GM18519 (cell line): ENCODE results near the gene CYP3A7.
"Not testable (repeated sequence)": the region's sequence is repeated elsewhere in the genome, so short reads cannot be mapped to it uniquely, and the experiment has no call there.

ENCODE experiments used
- ATAC-seq: cut with Tn5 transposase; IDR thresholded peaks from one replicate; pipeline ENCODE4 v1.9.1; 2021; ENCODE audit warnings: mild to moderate bottlenecking, moderate library complexity; ENCODE audit not compliant: unreplicated experiment, low FRiP score

Gene CYP3A7

GRCh38 chr7:99709838-99710578 is 25.0 kb downstream of the CYP3A7 start:
- ATAC-seq = no peak

GRCh38 chr7:99709260-99709659 is 25.7 kb downstream of the CYP3A7 start:
- no peak for ATAC-seq

DNA sequence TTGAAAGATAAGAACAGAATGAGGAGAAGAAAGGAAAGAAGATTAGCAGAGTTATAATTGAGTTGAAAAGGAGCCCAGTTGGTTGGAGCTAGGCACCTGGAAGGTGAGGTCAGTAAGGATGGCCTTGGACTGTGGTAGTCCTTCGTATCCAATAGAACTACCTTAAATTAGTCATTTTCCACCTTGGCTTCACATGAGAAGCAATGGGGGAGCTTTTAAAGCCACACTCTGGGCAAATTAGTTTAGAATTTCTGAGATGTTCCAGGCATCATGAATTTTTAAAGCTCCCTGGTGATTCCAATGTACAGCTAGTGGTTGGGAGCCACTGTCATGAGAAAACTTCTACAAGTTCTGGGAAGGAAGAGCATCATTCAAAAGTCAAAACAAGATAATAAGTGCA is 27.9 kb downstream of the CYP3A7 start:
- ATAC-seq = no peak

DNA sequence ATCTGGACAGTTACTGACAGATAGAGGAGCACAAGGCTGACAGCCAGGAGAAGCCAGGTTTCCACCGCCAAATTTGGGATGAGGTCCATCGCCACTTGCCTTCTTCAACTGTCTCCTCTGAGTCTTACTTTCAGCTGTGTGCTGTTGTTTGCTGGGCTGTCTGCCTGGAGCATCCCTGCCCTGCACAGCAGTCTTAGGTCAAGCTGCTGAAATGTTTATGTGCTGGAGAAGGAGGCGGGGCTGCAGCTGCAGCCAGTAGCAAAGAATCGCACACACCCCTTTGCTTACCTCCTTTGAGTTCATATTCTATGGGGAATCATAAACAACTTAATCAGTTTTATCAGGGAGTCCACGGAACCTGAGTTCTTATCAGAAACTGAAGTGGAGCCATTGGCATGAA is 35.0 kb downstream of the CYP3A7 start:
- no peak for ATAC-seq

- not testable (repeated sequence) for ATAC-seq
Observed at GRCh38 chr7:99698867-99699730, 35.9 kb downstream of the CYP3A7 start.

DNA sequence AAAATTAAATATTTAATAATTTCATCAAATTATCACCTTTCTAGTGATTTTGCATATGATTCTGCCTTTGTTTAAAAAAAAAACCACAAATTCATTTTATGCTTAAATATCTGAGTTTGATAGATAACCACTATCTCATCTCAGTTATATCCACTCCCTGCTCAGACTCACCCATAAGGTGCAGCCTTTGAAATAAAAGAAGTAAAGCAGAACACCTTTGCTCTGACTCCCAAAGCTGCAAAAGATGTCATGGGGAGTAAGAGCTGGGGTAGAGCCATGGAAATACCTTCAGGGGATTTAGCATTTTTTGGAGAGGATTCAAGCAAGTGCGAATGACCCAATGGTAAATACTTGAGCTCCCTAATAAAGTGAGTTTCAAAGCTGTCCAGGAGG is 40.1 kb downstream of the CYP3A7 start:
- no peak for ATAC-seq

DNA sequence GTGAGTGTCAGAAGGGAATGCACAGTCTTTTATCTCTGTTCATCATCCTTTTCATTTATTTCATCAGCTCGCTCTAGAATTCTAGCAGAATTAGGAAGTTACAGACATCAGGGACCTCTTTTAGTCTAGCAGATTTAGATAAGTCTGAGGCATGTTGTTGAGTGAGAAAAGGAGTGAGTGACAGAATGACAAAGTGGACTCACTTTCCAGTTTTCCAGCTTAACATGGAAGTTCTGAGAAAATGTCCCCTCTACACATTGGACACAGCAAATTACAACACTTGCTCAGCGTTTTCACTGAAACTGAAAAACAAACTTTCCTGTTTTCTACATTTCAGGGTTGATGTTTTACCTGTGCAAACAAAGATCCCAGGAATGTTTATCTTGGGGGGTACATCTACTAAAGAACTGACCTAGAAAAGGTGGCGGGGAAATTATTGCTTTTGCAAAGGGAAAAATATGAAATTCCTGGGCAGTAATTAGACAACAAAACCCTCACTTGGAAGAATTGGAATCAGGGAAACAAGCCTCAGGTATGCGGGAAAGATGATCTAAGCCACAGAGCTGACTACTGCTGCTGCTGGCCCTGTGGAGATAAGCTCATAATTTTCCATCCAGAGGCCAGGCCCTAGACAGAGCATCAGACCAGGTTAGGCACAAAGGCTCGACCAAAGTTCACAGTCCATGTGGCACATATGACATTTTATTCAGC is 40.6 kb downstream of the CYP3A7 start:
- no peak for ATAC-seq

DNA sequence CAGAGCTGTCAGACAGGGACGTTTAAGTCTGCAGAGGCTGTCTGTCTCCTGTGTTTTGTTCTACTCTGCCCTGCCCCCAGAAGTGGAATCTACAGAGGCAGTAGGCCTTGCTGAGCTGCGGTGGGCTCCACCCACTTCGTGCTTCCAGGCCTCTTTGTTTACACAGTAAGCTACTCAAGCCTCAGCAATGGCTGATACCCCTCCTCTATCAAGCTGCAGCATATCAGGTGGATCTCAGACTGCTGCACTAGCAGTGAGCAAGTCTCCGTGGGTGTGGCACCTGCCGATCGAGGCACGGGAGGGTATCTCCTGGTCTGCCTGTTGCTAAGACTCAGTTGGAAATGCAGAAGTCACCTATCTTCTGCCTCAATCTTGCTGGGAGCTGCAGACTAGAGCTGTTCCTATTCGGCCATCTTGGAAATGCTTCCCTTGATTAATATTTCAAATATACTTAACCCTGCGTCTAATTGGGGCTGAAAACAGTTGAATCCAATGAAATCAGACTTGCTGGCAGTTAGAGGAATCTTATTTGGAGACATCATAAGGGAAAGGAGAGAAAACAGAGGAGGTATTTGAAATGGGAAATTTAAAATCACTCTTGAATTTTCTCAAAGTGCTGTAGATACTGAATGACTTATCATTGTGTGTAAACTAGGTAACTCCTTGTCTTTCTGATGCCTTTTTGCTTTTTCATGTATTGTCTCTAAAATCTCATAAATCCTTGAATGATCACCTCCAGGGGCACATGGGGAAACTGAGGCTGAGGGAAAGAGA is 41.4 kb downstream of the CYP3A7 start:
- ATAC-seq = no peak

DNA sequence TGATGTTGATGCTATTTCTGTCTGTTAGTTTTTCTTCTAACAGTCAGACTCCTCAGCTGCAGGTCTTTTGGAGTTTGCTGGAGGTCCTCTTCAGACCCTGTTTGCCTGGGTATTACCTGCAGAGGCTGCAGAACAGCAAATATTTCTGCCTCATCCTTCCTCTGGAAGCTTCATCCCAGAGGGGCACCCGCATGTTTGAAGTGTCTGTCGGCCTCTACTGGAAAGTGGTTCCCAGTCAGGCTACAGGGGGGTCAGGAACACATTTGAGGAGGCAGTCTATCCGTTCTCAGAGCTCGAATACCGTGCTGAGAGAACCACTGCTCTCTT is 41.9 kb downstream of the CYP3A7 start:
- ATAC-seq = no peak

- not testable (repeated sequence) for ATAC-seq
Observed at GRCh38 chr7:99692563-99692962, 42.4 kb downstream of the CYP3A7 start.

- not testable (repeated sequence) for ATAC-seq
Observed at GRCh38 chr7:99691658-99692057, 43.3 kb downstream of the CYP3A7 start.

GRCh38 chr7:99690918-99691317 is 44.1 kb downstream of the CYP3A7 start:
- not testable (repeated sequence) for ATAC-seq

DNA sequence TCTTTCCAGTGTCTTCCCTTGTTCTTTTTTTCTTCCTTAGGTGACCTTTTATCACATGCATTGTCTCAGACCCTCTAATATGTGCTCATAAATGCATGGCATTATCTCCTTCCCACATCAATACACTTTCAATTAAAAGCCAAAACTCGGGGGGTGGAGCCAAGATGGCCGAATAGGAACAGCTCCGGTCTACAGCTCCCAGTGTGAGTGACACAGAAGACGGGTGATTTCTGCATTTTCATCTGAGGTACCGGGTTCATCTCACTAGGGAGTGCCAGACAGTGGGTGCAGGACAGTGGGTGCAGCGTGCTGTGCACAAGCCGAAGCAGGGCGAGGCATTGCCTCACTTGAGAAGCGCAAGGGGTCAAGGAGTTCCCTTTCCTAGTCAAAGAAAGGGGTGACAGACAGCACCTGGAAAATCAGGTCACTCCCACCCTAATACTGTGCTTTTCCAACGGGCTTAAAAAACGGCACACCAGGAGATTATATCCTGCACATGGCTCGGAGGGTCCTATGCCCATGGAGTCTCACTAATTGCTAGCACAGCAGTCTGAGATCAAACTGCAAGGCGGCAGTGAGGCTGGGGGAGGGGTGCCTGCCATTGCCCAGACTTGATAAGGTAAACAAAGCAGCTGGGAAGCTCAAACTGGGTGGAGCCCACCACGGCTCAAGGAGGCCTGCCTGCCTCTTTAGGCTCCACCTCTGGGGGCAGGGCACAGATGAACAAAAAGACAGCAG is 49.0 kb downstream of the CYP3A7 start:
- ATAC-seq = not testable (repeated sequence)

GRCh38 chr7:99685129-99685758 is 49.8 kb downstream of the CYP3A7 start:
- ATAC-seq = no peak

DNA sequence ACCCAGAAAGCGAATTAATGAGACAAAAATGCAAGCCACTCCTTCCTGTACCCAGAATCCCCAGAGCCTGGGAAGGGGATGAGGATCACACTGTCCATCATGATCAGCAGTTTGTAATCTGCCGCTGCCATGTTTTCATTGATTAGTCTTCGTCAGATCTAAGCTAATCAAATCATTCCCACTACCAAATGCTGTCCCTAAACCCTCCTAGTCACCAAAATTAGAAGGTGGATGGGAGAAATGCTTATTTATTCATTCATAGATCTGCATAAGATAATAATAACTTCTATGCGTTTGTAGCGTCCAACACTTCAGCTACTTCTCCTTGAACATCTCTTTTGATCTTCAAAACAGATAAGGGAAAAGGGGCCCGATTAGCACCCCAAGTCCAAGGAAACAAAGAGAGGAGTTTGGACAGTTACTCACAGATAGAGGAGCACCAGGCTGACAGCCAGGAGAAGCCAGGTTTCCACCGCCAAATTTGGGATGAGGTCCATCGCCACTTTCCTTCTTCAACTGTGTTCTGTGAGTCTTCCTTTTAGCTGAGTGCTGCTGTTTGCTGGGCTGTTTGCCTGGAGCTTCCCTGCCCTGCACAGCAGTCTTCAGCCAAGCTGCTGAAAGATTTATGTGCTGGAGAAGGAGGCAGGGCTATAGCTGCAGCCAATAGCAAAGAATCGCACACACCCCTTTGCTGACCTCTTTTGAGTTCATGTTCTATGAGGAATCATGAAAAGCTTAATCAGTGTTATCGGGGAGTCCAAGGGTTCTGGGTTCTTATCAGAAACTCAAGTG is 55.4 kb downstream of the CYP3A7 start, which contains the start of gene CYP3A5:
Gene CYP3A5, minus strand, starts transcription at position 597 of the 792 bp plus-strand sequence. Its CDS starts 100 bp downstream, at position 497.
- ATAC-seq = no peak

DNA sequence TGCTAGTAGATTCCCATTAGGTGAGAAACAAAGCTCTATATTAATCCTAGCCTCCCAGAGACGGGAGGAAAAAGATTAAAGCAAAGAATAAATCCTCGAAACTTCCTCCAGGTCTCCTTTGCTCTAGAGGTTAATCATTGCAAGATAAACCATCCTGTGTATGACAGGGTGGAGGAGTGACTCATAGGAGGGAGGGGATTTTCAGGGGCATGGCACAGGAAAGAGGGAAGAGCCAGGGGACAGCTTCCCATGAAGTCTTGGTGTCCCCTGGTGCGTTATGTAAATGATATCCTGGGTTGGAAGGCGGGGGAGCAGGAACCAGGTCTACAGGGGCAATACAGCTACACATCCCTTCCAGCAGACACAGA is 56.0 kb downstream of the CYP3A7 start:
- no peak for ATAC-seq

DNA sequence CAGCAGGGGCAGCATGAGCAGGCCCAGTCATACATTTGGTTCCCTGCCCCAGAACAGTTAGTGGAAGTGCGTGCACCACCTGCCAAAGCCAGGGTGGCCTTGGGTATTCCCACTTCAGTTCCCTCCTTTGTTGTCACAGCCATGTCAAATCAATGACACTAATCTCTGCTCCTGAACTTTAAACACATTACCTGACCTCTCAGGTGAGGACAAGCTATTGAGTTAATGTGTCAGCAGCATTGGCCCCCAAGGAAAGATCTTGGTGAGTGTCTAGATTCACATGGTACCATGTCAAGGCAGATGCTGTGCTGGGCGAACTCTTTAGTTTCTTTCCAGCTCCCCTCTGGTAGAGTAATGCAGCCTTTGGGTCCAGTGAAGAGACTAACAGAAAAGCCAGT is 57.3 kb downstream of the CYP3A7 start:
- ATAC-seq = no peak

DNA sequence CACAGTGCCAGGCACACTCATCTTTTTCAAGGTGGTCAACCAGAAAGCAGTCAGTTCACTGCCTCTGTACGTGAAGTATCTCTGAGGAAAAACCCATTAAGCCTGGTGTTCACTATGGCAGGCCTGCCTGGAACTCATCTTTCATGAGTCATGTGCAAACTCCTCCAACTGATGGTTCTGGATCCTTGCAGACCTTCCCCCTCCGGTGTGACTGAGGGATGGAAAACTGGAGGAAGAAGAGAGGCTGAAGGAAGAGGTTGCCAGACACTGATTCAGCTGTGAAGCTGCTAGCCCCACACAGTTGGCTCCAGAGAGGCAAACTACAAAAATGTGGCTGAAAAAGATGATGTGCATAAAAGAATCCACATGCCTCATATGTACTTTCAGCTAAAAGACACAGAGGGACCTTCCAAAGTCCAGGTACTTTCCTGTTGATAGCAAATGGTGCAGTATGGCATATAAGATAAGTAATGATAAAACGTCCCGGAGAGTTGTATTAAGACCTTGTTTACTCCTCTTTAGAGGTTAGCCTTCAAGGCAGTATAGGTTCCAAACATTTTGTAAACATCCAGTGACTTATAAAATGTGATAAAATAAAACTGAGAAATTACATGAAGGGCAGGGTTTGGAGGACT is 57.9 kb downstream of the CYP3A7 start:
- ATAC-seq = no peak
